Umbilical cord (tissue), 2 donors: ENCODE results near the gene RAB40C. TPM values are rescaled to one million over a fixed set of nuclear protein-coding genes. Genes with fewer than 3 reads are reported as not detected.

Experiments used
- DNase-seq: peaks from one replicate; pipeline ENCODE4 v3.0.0-alpha.2; 2015; ENCODE audit warnings: low spot score
- total RNA-seq: library from RNA; depleted of rRNA; stranded (reverse); fragments of >200 nt; gene quantifications from one replicate; pipeline ENCODE4 v1.2.3, GENCODE V29; 2014; ENCODE audit warnings: low replicate concordance; ENCODE audit not compliant: insufficient read depth

The RAB40C gene
- total RNA-seq = 12.3 TPM

GRCh38 chr16:589658-590187 is at the start of gene RAB40C:
Gene RAB40C, plus strand, starts transcription at chr16:590066. Its CDS starts 226 bp downstream, at chr16:590292.
- peak; percentile 99 for DNase-seq

GRCh38 chr16:540645-541340 is 49.1 kb upstream of the RAB40C start:
- DNase-seq = no peak

- DNase-seq = no peak
These were observed 46.3 kb upstream of the RAB40C start for GRCh38 chr16:543301-544164.

GRCh38 chr16:544517-544916 is 45.3 kb upstream of the RAB40C start:
- DNase-seq = no peak

GRCh38 chr16:546909-547770 is 42.7 kb upstream of the RAB40C start:
- peak; percentile 35 for DNase-seq

GRCh38 chr16:548586-548985 is 41.3 kb upstream of the RAB40C start:
- no peak for DNase-seq

- DNase-seq = no peak
These were observed 40.2 kb upstream of the RAB40C start for GRCh38 chr16:549544-550263.

- no peak for DNase-seq
These were observed 38.7 kb upstream of the RAB40C start for GRCh38 chr16:551210-551609.

GRCh38 chr16:552171-552570 is 37.7 kb upstream of the RAB40C start:
- no peak for DNase-seq

- DNase-seq = no peak
These were observed 36.1 kb upstream of the RAB40C start for GRCh38 chr16:553601-554296.

GRCh38 chr16:554297-554621 is 35.6 kb upstream of the RAB40C start:
- no peak for DNase-seq

GRCh38 chr16:554640-555365 is 35.1 kb upstream of the RAB40C start:
- DNase-seq = no peak

- DNase-seq = no peak
These were observed 34.1 kb upstream of the RAB40C start for GRCh38 chr16:555528-556473.

- DNase-seq = no peak
These were observed 33.2 kb upstream of the RAB40C start for GRCh38 chr16:556474-557173.

- DNase-seq = no peak
These were observed 32.2 kb upstream of the RAB40C start for GRCh38 chr16:557463-558297.

GRCh38 chr16:558298-559020 is 31.4 kb upstream of the RAB40C start:
- no peak for DNase-seq

- DNase-seq = no peak
These were observed 30.9 kb upstream of the RAB40C start for GRCh38 chr16:559021-559380.
